Astrocyte (in vitro differentiated cells and primary cell): ENCODE data around the gene SUPT6H. TPM values are rescaled to one million over a fixed set of nuclear protein-coding genes. Genes with fewer than 3 reads are reported as not detected.

Experiments used
- DNase-seq: peaks from one replicate; pipeline ENCODE4 v3.0.0-alpha.2; 2010; ENCODE audit warnings: low read depth
- FAIRE-seq: peaks from 2 replicates; lab custom pipeline; 2011; peaks lifted over from hg19 to GRCh38; lab: Jason Lieb, UNC
- H2AFZ ChIP-seq: 2 replicates; pipeline ENCODE4 v1.6.0; 2012; ENCODE audit warnings: low read depth, low read length, inconsistent platforms
- H3K27ac ChIP-seq: 2 replicates; pipeline ENCODE4 v1.5.1; 2011; ENCODE audit warnings: low read depth, low read length, inconsistent platforms
- H3K27me3 ChIP-seq: 2 replicates; pipeline ENCODE4 v1.6.0; 2011; ENCODE audit warnings: low read length, inconsistent platforms; ENCODE audit not compliant: insufficient read depth
- H3K36me3 ChIP-seq: 2 replicates; pipeline ENCODE4 v1.5.1; 2011; ENCODE audit warnings: low read length, inconsistent platforms; ENCODE audit not compliant: insufficient read depth
- H3K4me1 ChIP-seq: 2 replicates; pipeline ENCODE4 v1.5.1; 2011; ENCODE audit warnings: low read length, inconsistent platforms; ENCODE audit not compliant: insufficient read depth
- H3K4me2 ChIP-seq: 2 replicates; pipeline ENCODE4 v1.6.0; 2012; ENCODE audit warnings: low read length, inconsistent platforms
- H3K4me3 ChIP-seq: 2 replicates; pipeline ENCODE4 v1.5.1; 2011; ENCODE audit warnings: low read depth, mild to moderate bottlenecking, low read length, inconsistent platforms; ENCODE audit not compliant: insufficient read depth
- H3K79me2 ChIP-seq: 2 replicates; pipeline ENCODE4 v1.6.0; 2012; ENCODE audit warnings: mild to moderate bottlenecking, low read length, inconsistent platforms; ENCODE audit not compliant: insufficient read depth
- H3K9ac ChIP-seq: 2 replicates; pipeline ENCODE4 v1.6.0; 2012; ENCODE audit warnings: mild to moderate bottlenecking, low read length, inconsistent platforms
- H3K9me3 ChIP-seq: 2 replicates; pipeline ENCODE4 v1.5.1; 2012; ENCODE audit warnings: low read depth, mild to moderate bottlenecking, low read length, inconsistent platforms; ENCODE audit not compliant: insufficient read depth
- H4K20me1 ChIP-seq: 2 replicates; pipeline ENCODE4 v1.6.0; 2012; ENCODE audit warnings: low read length, inconsistent platforms; ENCODE audit not compliant: insufficient read depth
- H3K27ac Mint-ChIP-seq: one replicate; pipeline ENCODE4 v1.8.0; 2021; ENCODE audit warnings: mild to moderate bottlenecking, mixed read lengths; ENCODE audit not compliant: unreplicated experiment
- H3K27me3 Mint-ChIP-seq: one replicate; pipeline ENCODE4 v1.8.0; 2021; ENCODE audit warnings: low read depth, mixed read lengths; ENCODE audit not compliant: unreplicated experiment
- H3K36me3 Mint-ChIP-seq: one replicate; pipeline ENCODE4 v1.8.0; 2021; ENCODE audit warnings: low read depth, mixed read lengths; ENCODE audit not compliant: unreplicated experiment
- H3K4me1 Mint-ChIP-seq: one replicate; pipeline ENCODE4 v1.8.0; 2021; ENCODE audit warnings: low read depth, mixed read lengths; ENCODE audit not compliant: unreplicated experiment
- H3K4me3 Mint-ChIP-seq: one replicate; pipeline ENCODE4 v1.8.0; 2021; ENCODE audit warnings: mild to moderate bottlenecking, moderate library complexity, mixed read lengths; ENCODE audit not compliant: unreplicated experiment
- H3K9me3 Mint-ChIP-seq: one replicate; pipeline ENCODE4 v1.8.0; 2021; ENCODE audit warnings: mild to moderate bottlenecking, mixed read lengths; ENCODE audit not compliant: unreplicated experiment
- EZH2 ChIP-seq: IDR thresholded peaks from 2 replicates; pipeline ENCODE4 v1.6.1; 2012; ENCODE audit warnings: mild to moderate bottlenecking, low read length, inconsistent platforms; ENCODE audit not compliant: insufficient read depth
- total RNA-seq: library from RNA; stranded (reverse); gene quantifications from 2 replicates; pipeline ENCODE4 v1.2.1, GENCODE V29; 2021
- TF ChIP-seq, protein P1 (sequence below): IDR thresholded peaks from 2 replicates; pipeline ENCODE4 v1.5.1; 2011; ENCODE audit warnings: low read depth, mild to moderate bottlenecking, inconsistent platforms, low read length, moderate library complexity; ENCODE audit not compliant: insufficient read depth

SUPT6H gene
- total RNA-seq, 1 donor from 2014 or later = 95.9 TPM

DNA sequence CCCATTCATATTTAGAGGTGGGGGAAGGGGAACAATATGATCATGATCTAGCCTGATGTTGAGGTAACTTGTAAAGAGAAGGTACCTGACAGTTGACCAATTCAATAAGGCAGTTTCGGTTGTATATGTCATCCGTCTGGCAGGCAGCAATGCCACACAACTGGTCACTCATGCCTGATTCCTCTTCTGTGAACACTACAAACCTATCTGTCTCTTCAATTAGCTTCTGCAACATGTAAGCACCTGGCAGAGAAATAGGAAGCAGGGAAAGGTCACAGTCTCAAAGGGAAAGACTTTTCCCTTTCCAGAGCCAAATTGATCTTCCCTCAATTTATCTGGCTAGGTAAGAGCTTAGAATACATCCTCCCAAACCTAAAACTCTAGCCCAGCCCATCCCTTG, 37.9 kb upstream of the SUPT6H start:
- FAIRE-seq (no peak), DNase-seq (no peak)
- H3K79me2 ChIP-seq = peaks cover 3% of the 10 kb centered on the region
- Mint-ChIP-seq H3K4me3 (no peak overlapping the region), H3K36me3 (peaks cover 36% of the 10 kb centered on the region), H3K9me3 (no peaks in the 10 kb centered on the region), H3K27me3 (no peaks in the 10 kb centered on the region), H3K4me1 (no peaks in the 10 kb centered on the region), H3K27ac (no peak overlapping the region)
- no peak overlapping the region for H2AFZ ChIP-seq
- H3K4me1 ChIP-seq = no peaks in the 10 kb centered on the region
- TF ChIP-seq, protein P1, sequence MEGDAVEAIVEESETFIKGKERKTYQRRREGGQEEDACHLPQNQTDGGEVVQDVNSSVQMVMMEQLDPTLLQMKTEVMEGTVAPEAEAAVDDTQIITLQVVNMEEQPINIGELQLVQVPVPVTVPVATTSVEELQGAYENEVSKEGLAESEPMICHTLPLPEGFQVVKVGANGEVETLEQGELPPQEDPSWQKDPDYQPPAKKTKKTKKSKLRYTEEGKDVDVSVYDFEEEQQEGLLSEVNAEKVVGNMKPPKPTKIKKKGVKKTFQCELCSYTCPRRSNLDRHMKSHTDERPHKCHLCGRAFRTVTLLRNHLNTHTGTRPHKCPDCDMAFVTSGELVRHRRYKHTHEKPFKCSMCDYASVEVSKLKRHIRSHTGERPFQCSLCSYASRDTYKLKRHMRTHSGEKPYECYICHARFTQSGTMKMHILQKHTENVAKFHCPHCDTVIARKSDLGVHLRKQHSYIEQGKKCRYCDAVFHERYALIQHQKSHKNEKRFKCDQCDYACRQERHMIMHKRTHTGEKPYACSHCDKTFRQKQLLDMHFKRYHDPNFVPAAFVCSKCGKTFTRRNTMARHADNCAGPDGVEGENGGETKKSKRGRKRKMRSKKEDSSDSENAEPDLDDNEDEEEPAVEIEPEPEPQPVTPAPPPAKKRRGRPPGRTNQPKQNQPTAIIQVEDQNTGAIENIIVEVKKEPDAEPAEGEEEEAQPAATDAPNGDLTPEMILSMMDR = no peak
- TF ChIP-seq EZH2 = no peak
- H3K9ac ChIP-seq = no peak overlapping the region
- no peaks in the 10 kb centered on the region for H3K27me3 ChIP-seq
- peaks cover 19% of the 10 kb centered on the region for H4K20me1 ChIP-seq
- H3K4me3 ChIP-seq = no peak overlapping the region
- no peak overlapping the region for H3K4me2 ChIP-seq
- H3K27ac ChIP-seq = no peak overlapping the region
- peaks cover 66% of the 10 kb centered on the region for H3K36me3 ChIP-seq
- H3K9me3 ChIP-seq = no peaks in the 10 kb centered on the region

DNA sequence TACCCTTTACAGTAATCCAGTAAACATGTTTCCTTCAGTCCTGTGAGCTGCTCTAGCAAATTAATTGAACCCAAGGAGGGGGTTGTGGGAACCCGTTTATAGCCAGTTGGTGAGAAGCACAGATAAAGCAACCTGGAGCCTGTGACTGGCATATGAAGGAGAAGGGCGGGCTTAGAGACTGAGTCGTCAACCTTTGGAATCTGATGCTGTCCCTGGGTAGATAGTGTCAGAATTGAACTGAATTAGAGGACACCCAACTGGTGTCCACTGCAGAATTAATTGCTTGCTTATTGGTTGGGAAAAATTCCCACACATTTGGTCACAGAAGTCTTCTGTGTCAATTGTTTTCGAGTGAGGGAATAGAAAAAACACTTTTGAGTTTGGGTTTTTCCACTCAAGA, 35.2 kb upstream of the SUPT6H start:
- H3K36me3 ChIP-seq = peaks cover 53% of the 10 kb centered on the region
- no peaks in the 10 kb centered on the region for H3K27me3 Mint-ChIP-seq
- no peaks in the 10 kb centered on the region for H3K4me1 ChIP-seq

More for the DNA sequence above, 35.2 kb upstream of the SUPT6H start:
- Histone ChIP-seq H3K27ac (no peak overlapping the region), H3K4me2 (no peak overlapping the region), H3K27me3 (no peaks in the 10 kb centered on the region), H3K9ac (no peak overlapping the region), H4K20me1 (peaks cover 21% of the 10 kb centered on the region), H3K4me3 (no peak overlapping the region), H2AFZ (no peak overlapping the region), H3K79me2 (peaks cover 3% of the 10 kb centered on the region), H3K9me3 (no peaks in the 10 kb centered on the region)
- Mint-ChIP-seq H3K36me3 (peaks cover 26% of the 10 kb centered on the region), H3K4me1 (no peaks in the 10 kb centered on the region), H3K9me3 (no peaks in the 10 kb centered on the region), H3K27ac (no peak overlapping the region), H3K4me3 (no peak overlapping the region)
- TF ChIP-seq, protein P1 = no peak
- TF ChIP-seq EZH2 = no peak
- no peak for DNase-seq
- FAIRE-seq = no peak
